Activated CD4-positive, alpha-beta T cell treated with anti-CD3 and anti-CD28 coated beads for 24 hours (primary cell): ENCODE results near the gene UGT1A9.

Experiments
- DNase-seq, 2 donors: peaks; one replicate each; pipeline ENCODE4 v3.0.0-alpha.2; 2020; ENCODE audit warnings: low read depth in 2 of 2

UGT1A9 gene

GRCh38 chr2:233758849-233759248, 87.2 kb downstream of the UGT1A9 start:
- DNase-seq: no peak

GRCh38 chr2:233760043-233760442, 88.3 kb downstream of the UGT1A9 start, which contains the start of gene UGT1A1:
TSS of gene UGT1A1 (plus strand) at chr2:233760270. CDS start at chr2:233760288, 18 bp downstream.
- DNase-seq: no peak

DNA sequence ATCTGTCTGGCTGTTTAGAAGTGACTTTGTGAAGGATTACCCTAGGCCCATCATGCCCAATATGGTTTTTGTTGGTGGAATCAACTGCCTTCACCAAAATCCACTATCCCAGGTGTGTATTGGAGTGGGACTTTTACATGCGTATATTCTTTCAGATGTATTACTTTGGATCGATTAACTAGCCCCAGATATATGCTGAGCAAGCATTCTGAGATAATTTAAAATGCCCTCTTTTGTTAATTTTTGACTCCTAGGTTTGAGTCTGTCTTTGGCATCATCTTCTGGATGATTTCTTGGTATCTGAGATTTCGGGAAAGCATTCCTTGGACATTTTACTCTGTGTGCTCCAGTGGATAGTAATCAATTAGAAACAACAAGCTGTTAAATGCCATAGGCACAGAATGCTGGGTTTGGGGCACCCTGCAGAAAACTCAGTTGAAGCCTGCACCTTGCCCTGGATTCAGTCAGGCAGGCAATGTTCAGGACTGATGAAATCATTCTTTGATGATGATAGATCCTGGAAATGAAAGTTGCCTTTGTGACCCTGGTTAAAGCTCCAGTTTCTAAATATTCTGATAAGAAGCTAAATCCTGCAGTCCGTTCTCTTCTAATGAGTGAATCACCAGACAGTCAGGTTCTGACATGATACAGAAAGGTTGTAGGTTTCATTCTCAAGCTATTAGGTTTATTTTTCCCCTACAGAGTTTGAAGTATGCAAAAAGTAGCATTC, 89.5 kb downstream of the UGT1A9 start:
- no peak for DNase-seq

GRCh38 chr2:233764264-233764663, 92.6 kb downstream of the UGT1A9 start:
- no peak for DNase-seq

- DNase-seq: no peak
Measured at GRCh38 chr2:233764761-233765160, 93.1 kb downstream of the UGT1A9 start.

GRCh38 chr2:233766416-233766815, 94.7 kb downstream of the UGT1A9 start:
- DNase-seq: no peak

- DNase-seq: no peak
Measured at GRCh38 chr2:233768076-233768475, 96.4 kb downstream of the UGT1A9 start.

- no peak for DNase-seq
Measured at GRCh38 chr2:233769260-233769659, 97.6 kb downstream of the UGT1A9 start.

DNA sequence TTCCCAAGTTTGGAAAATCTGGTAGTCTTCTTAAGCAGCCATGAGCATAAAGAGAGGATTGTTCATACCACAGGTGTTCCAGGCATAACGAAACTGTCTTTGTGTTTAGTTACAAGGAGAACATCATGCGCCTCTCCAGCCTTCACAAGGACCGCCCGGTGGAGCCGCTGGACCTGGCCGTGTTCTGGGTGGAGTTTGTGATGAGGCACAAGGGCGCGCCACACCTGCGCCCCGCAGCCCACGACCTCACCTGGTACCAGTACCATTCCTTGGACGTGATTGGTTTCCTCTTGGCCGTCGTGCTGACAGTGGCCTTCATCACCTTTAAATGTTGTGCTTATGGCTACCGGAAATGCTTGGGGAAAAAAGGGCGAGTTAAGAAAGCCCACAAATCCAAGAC, 100.5 kb downstream of the UGT1A9 start:
- DNase-seq: no peak

DNA sequence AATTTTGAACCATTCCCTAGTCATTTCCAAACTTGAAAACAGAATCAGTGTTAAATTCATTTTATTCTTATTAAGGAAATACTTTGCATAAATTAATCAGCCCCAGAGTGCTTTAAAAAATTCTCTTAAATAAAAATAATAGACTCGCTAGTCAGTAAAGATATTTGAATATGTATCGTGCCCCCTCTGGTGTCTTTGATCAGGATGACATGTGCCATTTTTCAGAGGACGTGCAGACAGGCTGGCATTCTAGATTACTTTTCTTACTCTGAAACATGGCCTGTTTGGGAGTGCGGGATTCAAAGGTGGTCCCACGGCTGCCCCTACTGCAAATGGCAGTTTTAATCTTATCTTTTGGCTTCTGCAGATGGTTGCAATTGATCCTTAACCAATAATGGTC, 100.9 kb downstream of the UGT1A9 start:
- no peak for DNase-seq

DNA sequence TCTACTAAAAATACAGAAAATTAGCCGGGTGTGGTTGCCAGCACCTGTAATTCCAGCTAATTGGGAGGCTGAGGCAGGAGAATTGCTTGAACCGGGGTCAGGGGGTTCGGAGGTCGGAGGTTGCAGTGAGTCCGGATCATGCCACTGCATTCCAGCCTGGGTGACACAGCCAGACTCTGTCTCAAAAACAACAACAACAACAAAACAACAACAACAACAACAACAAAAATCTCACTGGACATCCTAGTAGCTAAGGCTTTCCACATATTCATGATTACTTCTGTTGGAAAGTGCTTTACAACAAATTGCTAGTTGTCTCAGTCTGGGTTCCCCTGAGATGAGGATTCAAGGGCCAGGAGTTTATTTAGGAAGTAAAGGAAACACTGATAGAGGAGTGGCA, 102.2 kb downstream of the UGT1A9 start:
- DNase-seq: no peak

GRCh38 chr2:233775414-233775813, 103.7 kb downstream of the UGT1A9 start:
- no peak for DNase-seq

DNA sequence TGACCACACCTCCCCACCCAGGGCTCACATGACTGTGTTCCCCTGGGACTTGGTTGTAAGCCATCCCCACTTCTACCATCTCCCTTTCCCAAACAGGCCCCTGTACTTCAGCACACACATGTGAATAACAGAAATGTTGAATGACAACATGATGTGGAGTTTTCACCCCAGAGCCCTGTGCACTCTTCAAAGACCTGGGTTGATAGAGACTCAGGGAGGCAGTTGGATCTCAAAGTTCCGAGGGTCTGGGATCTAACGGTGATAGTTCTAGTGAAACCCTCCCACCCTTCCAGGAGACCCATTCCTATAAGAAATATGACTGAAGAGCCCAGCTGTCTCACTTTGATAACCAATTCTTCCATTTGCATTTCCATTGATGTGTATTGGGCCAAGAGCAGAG, 106.3 kb downstream of the UGT1A9 start, which contains the start of gene MROH2A:
TSS of gene MROH2A (plus strand) at position 301 of the 400 bp plus-strand sequence. CDS start 1,029 bp downstream, outside the sequence.
- DNase-seq: no peak

DNA sequence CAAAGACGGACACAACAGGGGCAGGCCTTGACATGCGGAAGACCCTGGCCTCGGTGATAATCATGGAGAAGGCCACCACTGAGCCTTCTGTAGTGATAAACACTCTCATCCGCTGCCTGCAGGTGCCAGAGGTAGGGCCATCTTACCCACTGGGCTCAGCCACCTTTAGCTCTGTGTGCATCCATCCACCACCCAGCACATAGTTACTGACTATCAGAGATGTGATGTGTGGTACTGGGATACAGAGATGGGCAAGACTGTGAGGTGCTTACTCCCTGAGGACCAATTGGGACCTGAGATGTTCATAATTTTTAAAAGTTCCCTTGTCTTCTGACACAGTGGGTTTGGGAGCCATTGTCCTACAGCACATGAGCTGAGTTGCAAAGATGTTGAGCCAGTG, 108.0 kb downstream of the UGT1A9 start:
- DNase-seq: no peak

GRCh38 chr2:233780771-233781170, 109.1 kb downstream of the UGT1A9 start:
- DNase-seq: no peak

GRCh38 chr2:233789554-233789953, 117.9 kb downstream of the UGT1A9 start:
- no peak for DNase-seq

DNA sequence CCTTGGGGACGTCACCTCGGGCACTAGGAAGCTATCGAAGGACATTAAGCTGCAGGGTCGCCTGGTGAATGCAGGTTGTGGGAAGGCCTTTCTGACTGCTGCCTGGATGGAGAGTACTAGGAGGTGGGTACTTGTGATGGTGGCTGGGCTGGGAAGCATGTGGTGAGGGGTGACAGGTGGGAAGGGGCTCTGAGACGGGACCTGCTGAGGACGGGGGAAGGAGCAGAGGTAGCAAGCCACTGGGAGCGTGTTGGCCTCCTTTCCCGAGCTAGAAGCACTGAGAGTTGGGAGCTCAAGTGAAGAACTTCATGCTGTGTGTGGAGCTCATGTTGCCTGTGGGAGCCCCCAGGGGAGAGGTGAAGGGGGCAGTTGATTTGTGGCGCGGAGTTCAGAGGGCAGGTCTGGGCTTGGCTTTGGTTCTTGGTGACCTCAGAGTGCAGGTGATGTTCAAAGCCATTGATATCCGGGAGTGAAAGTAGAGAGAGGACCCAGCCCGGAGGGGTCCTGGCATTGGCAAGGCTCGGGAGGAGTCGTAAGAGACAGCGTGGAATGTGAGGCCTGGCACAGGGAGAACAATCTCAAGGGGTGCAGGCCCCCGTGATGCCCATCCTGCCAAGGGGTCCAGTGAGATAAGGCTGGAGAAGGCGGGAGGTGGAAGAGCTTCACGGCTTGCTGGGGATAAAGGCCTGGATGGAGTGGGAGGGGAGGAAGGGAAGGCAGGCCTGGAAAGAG, 119.6 kb downstream of the UGT1A9 start:
- DNase-seq: no peak

- no peak for DNase-seq
Measured at GRCh38 chr2:233791883-233792329, 120.2 kb downstream of the UGT1A9 start.

GRCh38 chr2:233792720-233793119, 121.0 kb downstream of the UGT1A9 start:
- DNase-seq: no peak

DNA sequence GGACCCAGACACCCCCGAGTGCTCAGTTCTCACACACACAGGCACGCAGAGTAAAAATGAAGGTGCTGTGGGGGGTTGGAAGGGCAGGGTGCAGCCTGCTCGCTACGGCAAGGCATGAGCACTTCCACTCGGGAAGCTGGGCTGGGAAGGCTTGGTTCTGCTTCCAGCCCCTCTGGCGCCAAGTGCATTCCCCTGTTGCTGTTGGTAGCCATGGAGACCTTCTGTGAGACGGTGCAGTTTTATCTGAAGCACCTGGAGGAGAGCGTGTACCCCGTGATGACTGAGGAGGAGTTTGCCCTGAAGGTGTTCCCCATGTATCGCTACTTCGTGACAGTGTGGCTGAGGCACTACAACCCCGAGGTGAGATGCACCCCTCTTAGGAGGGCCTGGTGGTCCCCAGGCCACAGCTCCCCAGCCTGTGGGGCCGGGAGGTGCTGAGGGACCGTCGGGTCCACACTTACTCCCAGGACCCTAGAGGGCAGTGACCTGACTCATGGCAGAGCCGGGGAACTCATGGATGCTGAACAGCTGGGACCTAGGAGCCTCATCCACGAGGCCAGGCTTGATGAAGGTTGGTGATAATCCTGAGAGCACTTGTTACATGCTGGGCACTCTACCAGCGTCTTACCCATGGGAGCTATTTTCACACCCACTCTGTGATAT, 121.9 kb downstream of the UGT1A9 start:
- DNase-seq: no peak

DNA sequence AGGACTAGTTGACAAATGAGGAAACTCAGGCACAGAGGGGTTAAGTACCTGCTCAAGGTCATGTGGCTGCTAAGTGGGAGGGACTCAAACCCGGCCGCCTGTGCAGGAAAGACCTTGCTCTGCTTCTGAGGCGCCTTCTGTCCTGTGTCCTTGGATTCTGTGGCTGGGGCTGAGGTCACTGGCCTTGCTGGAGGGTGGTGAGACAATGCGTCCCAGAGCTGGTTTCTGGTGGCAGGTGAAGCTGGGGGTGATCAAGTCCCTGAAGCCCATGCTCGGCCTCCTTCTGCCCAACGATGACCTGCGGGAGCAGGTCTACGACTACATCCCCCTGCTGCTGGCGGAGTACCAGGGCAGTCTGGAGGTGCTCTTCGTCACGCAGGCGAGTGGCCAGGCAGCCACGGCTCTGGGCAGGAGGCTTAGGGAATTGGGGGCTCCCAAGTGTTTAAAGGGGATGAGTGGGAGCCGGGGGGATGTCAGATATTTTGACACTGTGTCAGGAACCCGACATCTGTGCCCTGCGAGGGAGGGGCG, 122.5 kb downstream of the UGT1A9 start:
- DNase-seq: no peak

DNA sequence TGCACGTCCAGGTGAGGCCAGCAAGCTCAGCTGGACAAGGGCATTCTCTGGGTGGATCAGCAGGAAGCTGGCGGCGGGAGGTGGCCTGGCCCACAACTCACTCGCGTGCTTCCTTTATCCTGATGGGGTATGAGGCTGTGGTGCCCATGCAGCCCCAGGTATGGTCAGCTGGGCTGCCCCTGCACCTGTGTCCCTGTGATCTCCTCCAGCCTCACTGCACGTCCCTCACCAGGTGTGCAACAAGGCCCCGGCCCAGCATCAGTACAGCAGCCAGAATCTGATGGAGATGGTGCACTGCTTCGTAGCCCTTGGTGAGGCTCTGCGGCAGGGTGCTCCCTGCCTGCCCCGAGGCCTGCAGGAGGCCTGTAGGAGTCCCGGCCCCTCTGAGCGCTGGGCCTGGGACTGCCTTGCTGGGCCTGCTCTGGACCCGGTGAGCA, 124.1 kb downstream of the UGT1A9 start:
- DNase-seq: no peak
